ENCODE data around the gene ITGA3.
A peak's percentile ranks its signal among the peaks of the same experiment; 100 is the strongest.

The ITGA3 gene

DNA sequence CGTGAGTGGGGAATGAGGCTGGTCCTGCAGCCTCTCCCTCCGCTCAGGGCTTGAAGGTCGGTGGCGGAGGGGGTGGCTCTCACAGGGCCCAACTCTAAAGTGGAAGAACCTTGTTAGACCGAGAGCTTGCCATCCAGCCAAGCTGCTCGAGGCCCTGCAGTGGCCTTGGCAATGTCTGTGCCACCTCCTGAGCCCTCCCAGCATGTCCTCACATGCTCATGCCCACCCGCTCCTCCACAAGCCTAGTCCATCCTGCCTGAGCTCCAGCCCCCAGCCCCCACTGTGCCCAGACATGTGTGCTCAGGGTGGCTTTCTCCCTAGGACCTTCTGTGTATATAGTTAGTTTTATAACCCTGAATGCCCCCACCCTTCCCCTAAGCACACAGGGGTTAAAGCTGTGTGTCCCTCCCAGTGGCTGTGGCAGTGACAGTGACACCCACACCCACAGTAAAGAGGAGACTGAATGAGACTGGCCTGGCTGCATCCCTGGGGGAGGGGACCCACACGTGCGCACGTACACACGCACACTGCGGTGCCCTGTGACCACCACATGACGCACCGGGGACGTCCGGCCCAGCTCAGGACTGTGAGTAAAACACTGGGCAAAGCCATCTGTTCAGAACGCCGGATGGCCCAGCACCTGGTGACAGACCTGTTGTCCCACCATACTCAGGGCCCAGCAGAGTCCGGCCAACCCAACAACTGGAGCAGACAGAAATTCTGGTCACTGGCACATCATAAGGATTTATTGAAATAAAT is 54.9 kb downstream of the ITGA3 start:
- no peak for DNase-seq (ENCODE audit: low read depth)

DNA sequence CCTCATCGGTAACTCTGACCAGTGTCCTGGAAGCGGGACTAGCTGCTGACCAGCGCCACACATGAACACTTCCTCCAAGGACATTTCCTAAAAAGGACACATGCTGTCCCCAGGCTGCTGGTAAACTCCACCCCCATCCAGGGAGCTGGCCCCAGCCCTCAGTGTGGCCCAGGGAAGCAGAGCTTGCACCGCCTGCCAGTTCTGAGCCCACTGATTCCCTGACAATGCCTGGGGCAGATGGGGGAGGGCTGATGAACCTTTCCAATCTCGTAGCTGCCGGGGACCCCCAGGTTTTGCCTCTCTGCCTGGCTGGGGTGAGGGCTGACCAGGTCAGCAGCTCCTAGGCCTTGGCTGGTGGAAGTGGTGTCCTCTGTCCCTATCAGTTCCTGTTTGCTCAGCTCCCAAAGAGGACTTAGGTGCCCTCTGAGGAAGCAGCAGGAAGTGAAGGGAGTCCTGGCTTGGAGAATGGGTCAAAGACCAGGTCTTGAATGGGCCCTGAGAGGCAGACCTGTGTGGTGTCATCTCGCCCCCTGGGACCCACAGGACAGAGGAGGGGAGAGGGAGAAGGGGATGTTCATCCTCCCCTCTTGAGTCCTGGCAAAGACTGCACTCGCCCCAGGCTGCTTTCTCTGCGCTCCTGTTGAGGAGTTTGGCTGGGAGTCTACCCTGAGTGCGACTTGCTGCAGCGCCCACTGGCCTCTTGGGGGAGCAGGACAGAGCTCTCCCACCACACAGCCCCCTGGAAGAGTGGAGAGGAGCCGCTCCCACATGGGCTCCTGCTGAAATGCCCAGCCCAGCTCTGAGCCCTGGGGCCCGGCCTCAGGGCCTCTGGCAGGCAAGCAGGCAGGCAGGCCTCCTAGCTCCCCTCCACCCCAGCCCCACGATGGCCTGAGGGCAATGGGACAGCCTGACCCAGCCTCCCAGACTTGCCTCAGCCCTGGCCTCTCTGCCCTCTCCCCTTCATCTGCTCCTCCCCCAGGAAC is 56.1 kb downstream of the ITGA3 start:
- no peak for DNase-seq (ENCODE audit: low read depth)

DNA sequence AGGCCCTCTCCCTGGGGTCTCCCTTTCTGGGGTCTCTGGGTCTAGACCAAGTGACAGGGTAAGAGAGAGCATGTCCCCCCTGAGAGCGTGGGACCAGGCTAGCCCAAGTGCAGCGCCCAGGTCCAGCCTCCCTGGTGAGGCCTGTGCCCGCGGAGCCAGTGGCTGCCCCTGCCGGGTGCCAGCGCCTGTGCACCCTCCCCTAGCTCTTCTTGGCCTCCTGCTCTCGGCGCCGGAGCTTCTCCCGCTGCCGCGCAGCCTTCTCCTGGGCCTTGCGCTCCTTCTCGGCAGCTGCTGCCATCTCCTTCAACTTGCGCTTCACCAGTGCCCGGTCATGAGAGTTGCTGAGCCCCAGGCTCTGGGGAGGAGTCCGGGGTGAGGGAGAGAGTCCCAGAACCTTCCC is 56.8 kb downstream of the ITGA3 start:
- DNase-seq (ENCODE audit: low read depth) = no peak

DNA sequence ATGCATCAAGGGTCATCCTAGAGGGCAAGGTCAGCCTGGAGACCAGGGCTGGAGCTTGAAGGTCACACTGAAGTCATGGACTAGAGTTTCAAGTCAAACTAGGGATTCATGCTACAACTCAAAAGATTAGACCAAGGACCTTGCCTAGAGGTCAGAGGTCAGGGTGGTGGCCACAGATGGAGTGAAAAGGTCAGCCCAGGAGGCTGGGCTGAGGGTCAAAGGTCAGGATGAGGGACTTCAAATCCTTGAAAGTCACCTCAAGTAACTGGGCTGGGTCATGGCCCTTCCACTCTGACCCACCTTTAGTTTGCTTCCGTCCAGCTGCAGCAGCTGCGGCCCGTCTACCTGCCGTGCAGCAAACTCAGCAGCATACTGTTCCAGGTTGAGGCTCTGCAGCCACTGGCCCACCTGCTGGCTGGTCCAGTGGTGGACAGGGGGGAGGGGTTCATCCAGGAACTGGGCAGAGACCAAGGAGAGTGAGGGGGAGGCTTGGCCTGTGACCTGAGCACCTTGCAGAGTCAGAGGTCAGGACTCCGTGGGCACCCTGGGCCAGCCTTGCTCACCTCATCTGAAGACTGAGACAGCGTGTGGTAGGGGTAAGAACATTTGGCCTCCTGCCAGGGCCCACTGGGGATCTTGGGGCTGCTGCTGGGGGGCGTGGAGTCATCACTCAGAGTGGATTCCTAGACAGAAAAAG is 57.9 kb downstream of the ITGA3 start:
- DNase-seq (ENCODE audit: low read depth) = no peak

DNA sequence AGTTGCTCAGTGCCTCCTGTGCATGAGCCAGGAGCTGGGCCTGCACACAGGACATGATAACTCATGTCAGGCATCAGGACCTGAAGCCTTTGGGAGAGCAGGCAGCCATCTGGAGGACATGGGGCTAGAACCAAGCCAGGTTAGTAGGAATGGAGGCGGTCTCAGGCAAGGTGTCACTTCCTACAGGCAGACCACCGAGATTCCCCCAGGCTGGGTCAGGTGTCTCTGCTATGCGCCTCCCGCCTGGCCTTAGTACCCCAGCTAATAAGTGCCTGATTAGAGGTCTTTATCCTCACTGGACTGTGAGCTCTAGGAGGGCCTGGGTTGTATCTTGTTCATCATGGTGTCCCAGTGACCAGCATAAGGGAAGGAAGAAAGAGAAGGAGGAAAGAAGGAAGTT is 58.5 kb downstream of the ITGA3 start:
- no peak for DNase-seq (ENCODE audit: low read depth)

DNA sequence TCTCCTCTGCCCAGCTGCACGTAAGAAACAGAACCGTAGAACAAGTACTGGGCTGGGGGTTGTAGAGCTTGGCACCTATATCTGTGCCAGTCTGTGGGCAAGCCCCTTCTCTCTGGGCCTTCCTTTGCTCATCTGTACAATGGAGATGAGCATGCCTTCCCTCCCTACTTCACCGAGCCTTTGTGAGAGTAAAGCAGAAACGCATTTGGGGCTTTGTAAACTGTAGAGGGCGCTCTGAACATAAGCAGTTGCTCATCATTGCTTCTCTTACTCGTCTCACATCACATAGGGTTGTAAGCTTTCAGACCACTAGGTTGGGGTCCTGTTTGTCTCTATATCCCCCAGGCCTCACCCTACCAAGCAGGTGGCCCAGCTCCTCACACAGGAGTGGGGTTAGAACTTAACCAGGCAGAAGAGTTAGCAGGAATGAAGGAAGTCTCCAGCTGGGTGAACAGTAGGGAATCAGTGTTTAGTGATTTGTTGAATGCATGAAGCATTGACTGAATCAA is 59.0 kb downstream of the ITGA3 start:
- no peak for DNase-seq (ENCODE audit: low read depth)

DNA sequence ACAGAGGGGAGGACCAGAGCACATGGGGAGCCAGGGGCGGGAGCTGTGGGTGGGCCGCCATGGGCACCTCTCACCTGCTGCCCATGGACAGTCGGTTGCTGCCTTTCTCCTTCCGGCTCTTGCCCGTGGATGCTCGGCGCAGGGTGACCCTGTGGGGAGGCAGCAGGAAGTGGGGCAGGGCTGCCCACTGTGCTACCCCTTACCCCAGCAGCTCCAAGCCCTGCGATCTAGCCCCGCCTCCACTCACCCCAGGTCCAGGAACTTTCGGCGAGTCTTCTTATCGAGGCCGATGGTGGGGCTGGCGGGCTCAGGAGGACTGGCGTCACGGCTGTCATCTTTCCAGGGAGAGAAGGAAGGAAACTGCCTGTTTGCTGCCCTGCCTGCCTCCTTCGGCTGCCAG is 59.8 kb downstream of the ITGA3 start:
- DNase-seq (ENCODE audit: low read depth) = no peak

DNA sequence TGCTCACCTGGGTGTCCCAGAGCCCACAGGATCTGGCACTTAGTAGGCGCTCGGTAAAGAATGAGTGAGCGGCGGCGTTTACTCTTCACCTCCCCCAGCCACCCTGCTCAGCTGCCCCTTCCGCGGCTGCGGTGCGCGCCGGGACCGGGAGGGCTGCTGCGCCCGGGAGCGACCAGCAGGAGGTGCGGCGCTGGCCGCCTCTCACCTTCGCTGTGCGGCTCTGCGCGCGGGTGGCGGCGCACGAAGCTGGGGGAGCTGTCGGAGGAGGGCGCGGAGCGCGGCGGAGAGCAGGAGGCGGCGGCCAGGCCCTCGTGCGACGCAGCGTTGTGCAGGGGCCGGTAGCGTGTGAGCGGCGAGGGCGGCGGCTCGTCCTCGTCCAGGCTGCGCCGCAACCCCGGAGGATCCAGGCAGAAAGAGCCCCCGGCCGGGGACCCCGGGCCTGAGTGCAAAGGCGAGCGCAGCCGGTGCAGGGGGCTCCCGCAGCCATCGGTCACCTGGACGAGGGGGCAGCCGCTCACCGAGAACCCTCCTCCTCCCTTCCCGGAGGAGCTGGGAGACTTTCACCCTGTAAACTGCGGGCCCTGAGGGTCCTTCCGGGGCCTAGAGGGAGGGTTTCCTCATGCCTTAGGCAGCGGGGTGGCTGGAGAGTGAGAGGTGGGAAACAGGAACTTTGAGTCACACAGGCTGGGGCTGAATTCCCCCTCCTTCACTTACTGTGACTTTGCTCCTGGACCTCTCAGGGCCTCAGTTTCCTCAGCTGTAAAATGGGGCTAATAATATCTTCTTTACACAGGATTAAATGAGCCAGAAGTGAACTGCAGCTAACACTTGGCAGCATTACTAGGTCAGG is 61.5 kb downstream of the ITGA3 start:
- DNase-seq (ENCODE audit: low read depth) = peak; percentile 52

DNA sequence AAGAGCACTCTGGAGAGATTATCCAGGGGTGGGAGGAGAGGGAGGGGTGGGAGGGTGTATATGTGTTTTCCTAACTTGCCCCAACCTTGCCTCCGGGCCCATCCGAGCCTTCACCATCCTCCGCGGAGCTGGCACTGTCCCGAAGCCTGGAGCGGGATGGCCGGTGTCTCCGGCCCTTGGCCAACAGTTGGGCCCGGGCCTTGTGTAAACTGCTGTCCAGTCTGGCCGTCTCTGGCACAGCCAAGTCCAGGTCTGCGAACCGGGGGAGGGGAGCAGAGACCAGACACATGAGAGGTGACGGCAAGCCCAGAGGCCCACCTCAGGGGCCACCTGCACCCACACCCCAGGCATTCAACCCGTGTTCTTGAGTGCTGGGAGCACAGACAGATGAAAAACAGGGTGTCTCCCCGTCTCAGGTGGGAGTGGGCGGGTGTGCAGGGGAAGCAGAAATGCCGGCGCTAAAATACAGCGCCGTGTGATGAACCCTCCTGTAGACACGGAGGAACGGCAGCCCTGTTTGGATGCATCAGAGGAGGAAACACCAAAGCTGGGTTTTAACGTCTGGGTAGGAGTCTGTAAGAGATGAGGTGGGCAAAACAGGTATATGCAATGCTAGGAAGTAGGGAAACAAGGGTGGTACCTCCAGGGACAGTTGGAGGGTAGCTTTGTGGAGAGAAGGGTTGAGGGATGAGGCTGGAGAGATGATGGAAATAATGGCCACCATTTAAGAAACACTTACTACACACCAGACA is 62.3 kb downstream of the ITGA3 start:
- DNase-seq (ENCODE audit: low read depth) = no peak

DNA sequence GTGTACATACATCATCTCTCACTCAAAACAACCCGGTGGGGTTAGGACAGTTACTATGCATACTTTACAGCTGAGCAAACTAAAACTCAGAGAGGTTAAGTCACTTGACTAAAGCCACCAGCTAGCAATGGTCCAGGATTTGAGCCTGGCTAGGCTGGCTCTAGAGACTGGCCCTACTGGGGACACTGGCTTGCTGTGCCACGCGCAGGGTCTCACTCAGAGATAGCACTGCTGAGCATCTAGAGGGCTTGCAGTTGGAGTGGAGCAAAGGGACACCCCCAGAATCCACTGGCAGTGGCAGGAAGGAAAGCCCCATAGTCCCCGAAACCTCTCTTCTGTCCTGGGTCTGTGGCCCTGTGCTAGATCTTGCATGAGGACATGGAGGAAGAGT is 62.9 kb downstream of the ITGA3 start:
- DNase-seq (ENCODE audit: low read depth) = no peak

DNA sequence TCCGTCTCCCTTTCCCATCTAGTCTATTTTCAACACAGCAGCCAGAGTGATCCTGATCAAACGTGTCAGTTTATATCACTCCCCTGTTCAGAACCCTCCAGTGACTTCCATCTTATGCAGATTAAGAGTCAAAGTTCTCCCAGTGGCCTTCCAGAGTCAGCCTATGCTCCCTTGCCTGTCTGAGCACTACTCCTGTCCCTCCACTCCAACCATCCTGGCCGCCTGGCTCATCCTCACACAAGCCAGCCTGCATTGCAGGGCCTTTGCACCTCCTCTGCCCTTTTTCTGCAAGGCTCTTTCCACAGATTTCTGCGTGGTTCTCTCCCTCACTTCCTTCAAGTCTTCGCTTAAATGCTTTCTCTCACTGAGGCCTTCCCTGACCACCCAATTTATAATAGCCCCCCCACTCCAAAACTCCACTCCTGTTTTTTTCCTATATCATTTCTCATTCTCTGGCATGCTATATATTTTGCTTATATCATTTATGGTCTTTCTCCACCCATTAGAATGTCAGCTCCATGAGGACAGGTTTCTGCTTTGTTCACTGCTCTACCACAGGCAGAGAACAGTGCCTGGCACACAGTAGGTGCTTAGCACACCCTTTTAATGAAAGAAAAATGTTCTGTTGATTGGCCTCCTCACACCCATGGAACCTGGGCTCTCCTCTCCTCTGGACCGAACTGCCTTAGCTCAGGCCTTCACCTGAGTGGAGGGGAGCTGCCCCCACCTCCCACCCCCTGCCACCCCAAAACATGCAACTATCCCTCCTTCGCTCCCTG is 64.8 kb downstream of the ITGA3 start:
- DNase-seq (ENCODE audit: low read depth) = no peak

DNA sequence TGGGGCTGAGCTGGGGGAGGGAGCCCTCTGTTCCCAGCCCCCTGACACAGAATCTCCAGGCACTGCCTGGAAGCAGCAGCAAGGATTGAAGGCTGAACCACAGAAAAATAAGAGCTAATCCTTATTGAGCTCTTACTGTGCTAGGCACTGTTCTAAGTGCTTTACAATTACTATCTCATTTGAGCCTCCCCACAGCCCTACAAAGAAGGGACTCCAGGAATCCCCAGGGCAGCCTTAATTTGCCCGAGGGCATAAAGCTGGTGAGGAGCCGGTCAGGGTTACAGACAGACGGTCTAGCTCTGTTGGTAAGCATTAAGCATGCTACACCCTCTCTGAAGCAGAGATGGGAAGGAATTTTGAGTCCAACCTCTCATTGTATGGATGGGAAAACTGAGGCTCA is 67.0 kb downstream of the ITGA3 start:
- no peak for DNase-seq (ENCODE audit: low read depth)

DNA sequence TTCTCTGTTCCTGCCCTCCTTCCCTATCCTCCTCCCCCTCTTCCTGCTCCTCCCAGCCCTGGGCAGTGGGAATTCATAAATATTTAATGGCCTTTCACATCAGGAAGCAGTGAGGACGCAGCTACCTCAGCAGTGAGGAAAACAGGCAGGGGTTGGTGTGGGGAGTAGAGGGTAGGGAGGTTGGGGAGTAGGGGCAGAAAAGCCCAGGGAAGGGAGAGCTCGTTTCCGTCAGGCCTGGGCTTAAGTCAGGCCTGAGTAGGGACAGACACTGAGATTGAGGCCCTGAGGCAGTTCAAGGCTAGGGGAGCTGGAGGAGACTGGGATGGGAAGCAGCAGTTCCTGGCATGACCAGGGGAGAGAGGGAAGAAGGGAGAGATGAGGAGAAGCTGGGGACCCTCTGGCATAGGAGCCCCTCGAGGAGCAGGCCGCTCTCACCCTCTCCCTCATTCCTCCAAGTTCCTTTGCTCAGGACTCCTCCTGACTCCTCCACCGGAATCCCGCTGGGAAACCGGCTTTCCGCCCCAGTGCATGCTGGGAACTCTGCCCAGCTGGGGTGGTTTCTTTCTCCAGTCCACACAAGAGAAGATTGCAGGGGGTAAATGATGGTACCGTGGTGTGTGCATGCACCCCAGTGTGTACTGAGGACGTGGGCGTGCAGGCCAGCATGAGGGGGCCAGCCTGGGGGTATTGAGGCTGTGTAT is 67.9 kb downstream of the ITGA3 start:
- DNase-seq (ENCODE audit: low read depth) = no peak

DNA sequence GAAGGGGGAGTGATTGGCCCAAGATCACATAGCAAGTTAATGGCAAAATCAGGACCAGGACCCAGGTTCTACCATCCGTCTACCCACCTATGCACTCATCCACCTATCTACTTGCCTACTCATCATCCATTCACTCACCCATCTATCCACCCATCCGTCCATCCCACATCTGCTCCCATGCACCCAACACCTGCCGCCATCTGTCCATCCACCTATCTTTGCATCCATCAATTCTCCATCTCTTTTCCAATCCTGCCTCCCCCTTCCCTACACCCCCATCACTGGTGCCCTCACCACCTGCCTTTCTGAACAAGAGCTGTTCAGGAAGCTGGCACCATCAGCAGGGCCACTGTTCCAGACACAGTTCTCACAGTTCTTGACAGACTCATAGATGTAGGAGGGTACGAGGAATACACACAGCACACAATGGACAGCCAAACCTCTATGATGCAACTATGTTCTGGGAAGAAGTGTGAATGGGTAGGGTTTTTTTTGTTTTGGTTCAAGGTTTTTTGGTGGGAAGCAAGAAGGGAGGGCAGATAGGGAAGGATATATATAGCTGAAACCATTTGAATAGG is 69.6 kb downstream of the ITGA3 start:
- no peak for DNase-seq (ENCODE audit: low read depth)

DNA sequence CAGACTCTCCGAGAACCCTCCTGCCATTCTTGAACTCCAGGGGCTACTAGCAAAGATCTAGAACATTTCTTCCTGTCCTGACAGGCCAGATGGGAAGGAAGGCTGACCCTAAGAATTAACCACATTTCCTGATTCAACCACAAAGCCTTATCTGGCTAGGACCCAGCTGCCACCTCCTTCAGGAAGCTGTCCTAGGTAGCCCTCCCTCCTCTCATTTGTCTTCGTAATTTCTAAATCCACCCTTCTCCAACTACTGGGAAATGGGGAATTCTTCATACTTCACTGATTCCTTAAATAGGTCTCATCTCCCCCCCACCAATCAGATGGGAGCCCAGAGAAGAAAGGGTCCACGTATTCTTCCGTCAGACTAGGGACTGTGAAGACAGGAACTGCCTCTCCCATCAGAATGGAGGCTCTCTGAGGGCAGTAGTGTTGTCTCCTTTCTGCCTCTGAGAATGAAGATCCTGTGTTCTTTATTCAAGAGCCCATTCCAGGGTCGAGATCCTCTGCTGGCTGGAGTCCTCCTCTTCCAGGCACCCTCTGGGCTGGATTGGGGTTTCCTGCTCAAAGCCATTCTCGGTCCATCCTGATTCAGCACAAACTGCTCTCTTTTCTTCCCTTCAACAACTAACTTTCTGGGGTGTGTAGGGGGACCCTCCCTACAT is 71.9 kb downstream of the ITGA3 start:
- DNase-seq (ENCODE audit: low read depth) = no peak

DNA sequence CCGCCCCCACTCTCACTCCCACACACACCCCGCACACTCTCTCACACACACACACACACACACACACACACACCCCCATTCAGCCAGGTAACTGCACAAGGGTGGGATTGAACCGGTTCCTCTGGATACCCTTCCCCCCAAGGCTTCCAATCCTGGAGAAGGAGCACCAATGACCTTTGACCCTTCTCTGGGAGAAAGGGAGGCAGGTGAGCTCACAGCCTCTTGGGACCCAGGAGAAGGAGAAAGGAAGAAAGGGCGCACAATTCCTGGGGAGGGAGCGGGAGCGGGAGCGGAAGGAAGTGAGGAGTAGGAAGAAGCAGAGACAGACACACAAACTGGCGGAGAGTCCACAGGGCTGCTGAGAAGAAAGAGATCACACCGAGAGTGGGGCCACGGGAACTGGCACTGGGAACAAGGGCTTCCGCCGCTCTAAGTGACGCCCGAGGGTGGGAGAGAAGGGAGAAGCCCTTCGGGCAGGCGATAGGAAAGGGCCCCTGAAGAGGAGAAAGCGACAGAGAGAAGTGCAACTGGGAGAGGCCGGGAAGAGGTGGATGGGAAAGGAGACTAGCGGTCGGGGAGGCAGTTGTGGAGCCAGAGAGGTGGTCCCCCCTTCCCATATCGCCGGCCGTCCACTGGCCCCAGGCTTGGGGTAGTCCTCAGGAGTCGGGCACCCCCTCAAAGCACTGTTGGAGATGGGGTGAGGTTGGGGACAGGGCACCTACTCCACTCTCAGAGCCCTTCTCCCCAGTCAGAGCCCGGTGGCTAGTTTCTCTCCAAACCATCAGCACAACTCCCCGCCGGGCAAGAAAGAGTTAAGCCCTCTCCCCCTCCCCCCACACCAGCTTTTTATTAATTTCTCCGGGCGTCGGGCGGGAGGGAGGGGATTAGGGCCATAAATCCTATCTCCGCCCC is 72.8 kb downstream of the ITGA3 start:
- DNase-seq (ENCODE audit: low read depth) = no peak

DNA sequence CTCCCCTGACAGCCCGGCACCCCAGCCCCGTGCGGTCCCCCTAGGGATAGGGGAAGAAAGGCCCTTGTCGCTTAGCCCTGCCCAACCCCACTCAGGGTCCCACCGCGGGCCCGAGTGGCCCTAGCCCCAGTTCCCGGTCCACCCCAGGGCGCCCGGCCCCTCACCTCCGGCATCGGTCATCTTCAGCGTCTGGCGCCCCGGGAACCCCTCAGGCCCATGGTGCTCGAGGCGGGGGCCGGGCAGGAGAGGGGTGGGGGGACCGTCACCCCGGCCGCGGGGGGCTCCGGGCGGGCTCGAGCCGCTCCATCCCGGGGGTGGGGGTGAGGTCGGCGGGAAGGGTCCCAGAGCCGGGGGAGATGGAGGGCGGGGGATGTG is 73.4 kb downstream of the ITGA3 start:
- no peak for DNase-seq (ENCODE audit: low read depth)
